Upper lobe of right lung (tissue), 1 donor: ENCODE measurements around the gene PFKFB1. TPM values are rescaled to one million over a fixed set of nuclear protein-coding genes. Genes with fewer than 3 reads are reported as not detected.

Source experiments
- ATAC-seq: fragments of 200-7000 bp; cut with Tn5 transposase; one replicate; pipeline ENCODE4 v1.9.1; 2020; ENCODE audit warnings: mild to moderate bottlenecking, moderate library complexity
- DNase-seq: peaks from one replicate; pipeline ENCODE4 v3.0.0-alpha.2; 2020
- H3K27ac ChIP-seq: fragments of 200-600 bp; one replicate; pipeline ENCODE4 v1.8.0; 2022
- H3K27me3 ChIP-seq: fragments of 200-600 bp; one replicate; pipeline ENCODE4 v1.8.0; 2022; ENCODE audit warnings: mild to moderate bottlenecking
- H3K36me3 ChIP-seq: fragments of 200-600 bp; one replicate; pipeline ENCODE4 v1.8.0; 2022
- H3K4me1 ChIP-seq: fragments of 200-600 bp; one replicate; pipeline ENCODE4 v1.8.0; 2022
- H3K4me3 ChIP-seq: fragments of 200-600 bp; one replicate; pipeline ENCODE4 v1.8.0; 2022; ENCODE audit warnings: mild to moderate bottlenecking
- H3K9me3 ChIP-seq: fragments of 200-600 bp; one replicate; pipeline ENCODE4 v1.8.0; 2022
- intact Hi-C: fragments of 100-400 bp; cut with DNase I; formaldehyde crosslinking; loops from one replicate; pipeline ENCODE4 v1.11.0; 2022
- total RNA-seq: library from RNA; stranded (reverse); fragmentation: NEBNext Ultra II Directional; extraction: Animal tissue kit (Norgen Biotek cat#: 25700); gene quantifications from one replicate; pipeline ENCODE4 v1.2.1, GENCODE V29; 2021
- TF ChIP-seq, protein P1 (sequence below): fragments of 200-600 bp; IDR thresholded peaks from one replicate; pipeline ENCODE4 v1.8.0; 2022; ENCODE audit warnings: antibody characterized with exemption
- donor health status: DM: no; HTN: yes; CAD: no; lungs with severe emphysema.

Gene PFKFB1
- total RNA-seq, 1 donor from 2014 or later, result not detected

DNA sequence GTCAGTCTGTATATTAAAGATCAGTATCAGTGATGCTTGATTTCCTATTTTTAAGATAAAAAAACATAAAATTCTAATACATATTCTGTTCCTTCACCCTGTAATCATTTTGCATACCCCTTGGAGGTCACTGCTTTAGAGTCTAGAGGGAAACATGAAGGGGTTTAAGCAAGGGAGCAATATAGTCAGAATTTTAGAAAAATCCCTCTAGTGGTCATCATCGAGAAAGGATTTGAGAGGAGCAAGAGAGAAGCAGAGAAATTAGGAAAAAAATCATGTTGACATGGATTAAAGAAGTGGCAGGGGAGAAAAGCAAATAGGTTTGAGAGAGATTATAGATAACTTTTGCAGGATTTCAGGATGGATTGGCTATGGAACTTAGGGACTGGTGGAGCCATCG, 17.3 kb upstream of the PFKFB1 start:
- Histone ChIP-seq H3K4me3 (no peak overlapping the region), H3K36me3 (no peaks in the 10 kb centered on the region), H3K27me3 (no peaks in the 10 kb centered on the region), H3K9me3 (no peaks in the 10 kb centered on the region), H3K27ac (no peak overlapping the region), H3K4me1 (no peaks in the 10 kb centered on the region)
- TF ChIP-seq, protein P1, sequence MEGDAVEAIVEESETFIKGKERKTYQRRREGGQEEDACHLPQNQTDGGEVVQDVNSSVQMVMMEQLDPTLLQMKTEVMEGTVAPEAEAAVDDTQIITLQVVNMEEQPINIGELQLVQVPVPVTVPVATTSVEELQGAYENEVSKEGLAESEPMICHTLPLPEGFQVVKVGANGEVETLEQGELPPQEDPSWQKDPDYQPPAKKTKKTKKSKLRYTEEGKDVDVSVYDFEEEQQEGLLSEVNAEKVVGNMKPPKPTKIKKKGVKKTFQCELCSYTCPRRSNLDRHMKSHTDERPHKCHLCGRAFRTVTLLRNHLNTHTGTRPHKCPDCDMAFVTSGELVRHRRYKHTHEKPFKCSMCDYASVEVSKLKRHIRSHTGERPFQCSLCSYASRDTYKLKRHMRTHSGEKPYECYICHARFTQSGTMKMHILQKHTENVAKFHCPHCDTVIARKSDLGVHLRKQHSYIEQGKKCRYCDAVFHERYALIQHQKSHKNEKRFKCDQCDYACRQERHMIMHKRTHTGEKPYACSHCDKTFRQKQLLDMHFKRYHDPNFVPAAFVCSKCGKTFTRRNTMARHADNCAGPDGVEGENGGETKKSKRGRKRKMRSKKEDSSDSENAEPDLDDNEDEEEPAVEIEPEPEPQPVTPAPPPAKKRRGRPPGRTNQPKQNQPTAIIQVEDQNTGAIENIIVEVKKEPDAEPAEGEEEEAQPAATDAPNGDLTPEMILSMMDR, result no peak
- DNase-seq, result no peak
- intact Hi-C loops, result no loop called here
- ATAC-seq, result no peak

GRCh38 chrX:55008571-55009358, 14.8 kb upstream of the PFKFB1 start:
- no peak overlapping the region for H3K4me3 ChIP-seq
- intact Hi-C loops, result no loop called here
- H3K27me3 ChIP-seq, result no peaks in the 10 kb centered on the region
- DNase-seq (no peak), ATAC-seq (peak; percentile 53)
- TF ChIP-seq, protein P1, result no peak
- H3K27ac ChIP-seq, result no peak overlapping the region
- no peaks in the 10 kb centered on the region for H3K4me1 ChIP-seq
- peaks cover 10% of the 10 kb centered on the region for H3K36me3 ChIP-seq
- no peaks in the 10 kb centered on the region for H3K9me3 ChIP-seq

DNA sequence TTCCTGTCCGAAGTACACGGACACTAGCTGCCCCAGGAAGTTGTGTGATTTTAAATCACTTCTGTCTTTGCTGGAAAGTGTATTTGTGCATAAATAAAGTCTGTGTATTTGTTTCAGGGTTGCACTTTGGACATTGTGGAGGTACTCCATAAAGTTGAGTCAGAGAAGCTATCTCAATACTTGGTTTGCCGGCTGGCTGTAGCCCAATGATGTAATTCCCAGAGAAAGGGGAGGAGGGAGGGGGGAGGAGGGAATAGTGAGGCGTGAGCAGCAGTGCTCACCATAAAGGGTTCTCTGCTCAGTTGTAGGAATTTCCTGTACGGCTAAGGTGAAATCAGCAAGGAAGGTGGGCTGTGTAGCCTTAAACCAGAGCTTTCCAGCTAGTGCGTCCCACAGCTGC, 13.7 kb upstream of the PFKFB1 start:
- TF ChIP-seq, protein P1, result no peak
- intact Hi-C loops, result no loop called here
- Histone ChIP-seq H3K27me3 (no peaks in the 10 kb centered on the region), H3K4me3 (no peak overlapping the region), H3K9me3 (no peaks in the 10 kb centered on the region), H3K4me1 (no peaks in the 10 kb centered on the region), H3K27ac (no peak overlapping the region), H3K36me3 (peaks cover 14% of the 10 kb centered on the region)
- DNase-seq, result no peak
- peak; percentile 74 for ATAC-seq

DNA sequence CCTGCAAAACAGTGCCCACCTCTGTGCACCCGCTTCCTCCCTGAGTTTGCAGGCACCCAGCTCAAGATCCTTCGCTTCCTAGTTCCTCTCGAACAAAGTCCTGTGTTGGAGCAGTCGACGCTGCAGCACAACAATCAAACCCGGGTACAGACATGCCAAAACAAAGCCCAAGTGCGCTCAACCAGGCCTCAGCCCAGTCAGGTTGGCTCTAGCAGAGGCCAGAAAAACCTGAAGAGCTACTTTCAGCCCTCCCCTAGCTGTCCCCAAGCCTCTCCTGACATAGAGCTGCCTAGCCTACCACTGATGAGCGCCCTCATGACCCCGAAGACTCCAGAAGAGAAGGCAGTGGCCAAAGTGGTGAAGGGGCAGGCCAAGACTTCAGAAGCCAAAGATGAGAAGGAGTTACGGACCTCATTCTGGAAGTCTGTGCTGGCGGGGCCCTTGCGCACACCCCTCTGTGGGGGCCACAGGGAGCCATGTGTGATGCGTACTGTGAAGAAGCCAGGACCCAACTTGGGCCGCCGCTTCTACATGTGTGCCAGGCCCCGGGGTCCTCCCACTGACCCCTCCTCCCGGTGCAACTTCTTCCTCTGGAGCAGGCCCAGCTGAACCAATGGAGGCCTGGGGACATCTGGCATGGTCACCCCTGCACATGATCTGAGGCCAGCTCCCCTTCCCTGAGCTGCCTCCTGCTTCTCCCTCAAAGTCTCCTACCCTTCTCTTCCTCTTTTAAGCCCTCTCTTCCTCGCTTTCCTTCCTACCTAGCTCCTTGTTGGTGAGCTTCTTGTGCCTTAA, 13.0 kb upstream of the PFKFB1 start:
- DNase-seq (no peak), ATAC-seq (no peak)
- H3K9me3 ChIP-seq, result no peaks in the 10 kb centered on the region
- H3K36me3 ChIP-seq, result peaks cover 14% of the 10 kb centered on the region
- no peaks in the 10 kb centered on the region for H3K27me3 ChIP-seq
- intact Hi-C loops, result no loop called here
- H3K27ac ChIP-seq, result no peak overlapping the region
- no peak overlapping the region for H3K4me3 ChIP-seq
- TF ChIP-seq, protein P1, result no peak
- no peaks in the 10 kb centered on the region for H3K4me1 ChIP-seq

DNA sequence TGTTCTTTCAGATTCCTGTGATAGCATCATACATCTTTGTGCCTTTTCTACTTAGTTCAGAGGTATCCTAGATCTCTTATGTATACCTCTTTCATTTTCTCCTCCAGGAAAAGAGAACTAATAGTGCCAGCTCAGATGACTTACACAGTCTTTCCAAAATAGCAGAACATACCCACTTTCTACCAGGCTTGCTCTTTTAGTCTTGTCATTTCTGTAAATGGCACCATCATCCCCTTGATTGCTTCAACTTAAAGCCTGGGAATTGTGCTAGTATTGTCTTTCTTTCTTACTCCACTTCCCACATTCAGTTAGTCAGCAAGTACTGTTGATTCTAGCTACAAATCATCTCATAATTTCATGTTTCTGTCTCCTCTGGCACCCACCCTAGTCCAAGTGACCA, 11.3 kb upstream of the PFKFB1 start:
- no peak overlapping the region for H3K4me3 ChIP-seq

More for the DNA sequence above, 11.3 kb upstream of the PFKFB1 start:
- Histone ChIP-seq H3K4me1 (peaks cover 7% of the 10 kb centered on the region), H3K36me3 (peaks cover 14% of the 10 kb centered on the region), H3K27me3 (no peaks in the 10 kb centered on the region), H3K27ac (no peak overlapping the region), H3K9me3 (no peaks in the 10 kb centered on the region)
- ATAC-seq (no peak), DNase-seq (no peak)
- TF ChIP-seq, protein P1, result no peak
- intact Hi-C loops, result no loop called here
